ENCODE measurements around the gene WNT4.

Gene WNT4

DNA sequence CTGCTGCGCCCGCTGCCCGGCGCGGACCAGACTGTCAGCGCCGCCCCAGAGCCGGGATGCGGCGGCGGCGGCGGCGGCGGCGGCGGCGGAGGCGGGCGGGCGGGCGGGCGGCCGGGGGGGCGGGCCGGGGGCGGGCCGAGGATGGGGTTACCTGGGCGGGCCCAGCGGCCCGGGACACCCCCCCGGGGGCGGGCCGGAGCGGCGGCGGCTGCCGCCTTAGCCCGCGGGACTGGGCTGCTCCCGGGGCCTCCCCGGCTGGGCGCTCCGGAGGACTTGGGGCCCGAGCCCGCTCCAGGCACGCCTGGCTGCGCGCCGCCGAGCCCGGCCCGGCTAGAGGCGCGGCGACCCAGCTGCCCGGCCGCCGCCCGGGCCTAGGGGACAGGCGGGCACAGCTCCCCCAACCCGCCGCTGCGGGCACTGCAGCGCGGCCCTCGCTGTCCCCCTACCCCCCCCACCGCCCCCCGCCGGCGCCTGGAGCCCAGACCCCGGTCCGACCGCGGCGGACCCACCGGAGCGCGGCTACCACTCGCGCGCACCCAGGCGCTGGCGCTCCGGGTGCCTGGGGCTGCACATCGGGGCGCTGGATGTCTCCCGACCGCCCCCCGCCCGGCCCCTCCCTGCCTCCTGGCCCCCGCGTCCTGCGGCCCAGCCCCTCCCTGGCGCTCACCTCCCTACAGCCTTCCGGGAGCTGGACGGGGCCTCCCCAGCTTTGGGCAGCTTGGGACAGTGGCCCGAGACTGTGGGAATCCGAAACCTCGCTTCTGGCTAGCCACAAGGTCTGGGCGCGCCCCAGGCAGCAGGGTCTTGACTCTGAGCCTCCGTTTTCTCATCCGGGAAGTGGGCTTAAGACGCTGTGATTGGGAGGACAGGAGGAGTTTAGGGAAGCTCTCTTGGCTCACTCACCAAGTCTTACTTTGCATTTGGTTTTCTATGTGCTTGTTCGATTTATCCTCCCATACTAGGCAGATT, at the start of gene WNT4:
WNT4 (minus strand) TSS at position 33 of the 969 bp plus-strand sequence. CDS start 175 bp downstream, outside the sequence.
- peak; percentile 49 for DNase-seq

DNA sequence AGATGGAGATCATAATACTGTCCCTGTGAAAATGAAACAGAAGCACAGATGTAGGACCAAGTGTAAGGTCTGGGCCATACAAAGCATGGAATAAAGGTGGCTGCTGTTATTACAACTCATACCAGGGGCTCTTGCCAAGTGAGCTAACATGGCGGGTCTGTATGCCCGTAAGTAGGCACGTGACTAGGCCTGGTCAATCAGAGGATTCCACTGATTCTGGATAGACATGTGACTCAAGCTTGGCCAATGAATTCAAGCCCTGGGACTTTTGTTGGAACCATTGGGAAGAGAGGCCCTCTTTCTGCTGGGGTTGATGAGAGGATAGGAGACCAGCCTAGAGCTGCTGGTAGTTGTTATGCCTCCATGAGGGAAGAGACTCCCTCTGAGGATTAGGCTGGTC, 47.8 kb upstream of the WNT4 start:
- DNase-seq = no peak

DNA sequence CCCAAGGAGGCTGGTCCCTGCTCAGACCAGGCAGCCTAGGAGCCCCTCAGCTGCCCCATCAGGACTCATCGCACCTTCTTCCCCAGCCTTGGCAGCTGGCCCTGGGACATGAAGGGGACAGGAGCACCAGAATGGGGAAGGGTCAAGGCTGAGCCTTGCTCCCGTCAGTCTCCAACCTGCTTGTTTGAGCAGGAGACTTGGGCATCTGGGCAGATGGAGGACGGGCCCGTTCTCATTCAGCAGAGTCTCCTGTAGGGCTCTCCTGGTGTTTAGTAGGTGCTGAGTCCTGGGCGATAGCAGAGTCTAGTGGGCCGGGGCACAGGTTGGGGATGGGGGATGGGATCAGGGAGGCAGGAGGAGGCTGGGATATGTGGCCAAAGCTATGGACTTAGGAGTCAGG, 47.4 kb upstream of the WNT4 start:
- DNase-seq = no peak

DNA sequence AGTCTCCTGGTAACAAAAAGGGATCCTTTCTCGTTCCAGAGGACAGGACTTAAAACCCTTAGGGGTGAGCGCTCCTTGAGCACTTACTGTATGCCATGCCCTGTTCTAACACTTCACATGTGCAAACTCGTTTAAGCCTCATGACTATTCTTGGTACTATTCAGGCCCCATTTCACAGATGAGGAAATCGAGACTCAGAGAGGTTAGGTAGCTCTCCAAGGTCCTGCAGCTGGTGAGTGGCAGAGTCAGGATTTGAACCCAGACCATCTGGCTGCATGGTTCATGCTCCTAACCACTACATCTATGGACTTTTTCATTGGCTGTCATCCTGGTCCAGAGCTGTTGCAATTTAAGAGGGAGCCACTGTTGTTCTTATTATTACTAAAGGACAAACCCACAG, 46.7 kb upstream of the WNT4 start:
- no peak for DNase-seq

DNA sequence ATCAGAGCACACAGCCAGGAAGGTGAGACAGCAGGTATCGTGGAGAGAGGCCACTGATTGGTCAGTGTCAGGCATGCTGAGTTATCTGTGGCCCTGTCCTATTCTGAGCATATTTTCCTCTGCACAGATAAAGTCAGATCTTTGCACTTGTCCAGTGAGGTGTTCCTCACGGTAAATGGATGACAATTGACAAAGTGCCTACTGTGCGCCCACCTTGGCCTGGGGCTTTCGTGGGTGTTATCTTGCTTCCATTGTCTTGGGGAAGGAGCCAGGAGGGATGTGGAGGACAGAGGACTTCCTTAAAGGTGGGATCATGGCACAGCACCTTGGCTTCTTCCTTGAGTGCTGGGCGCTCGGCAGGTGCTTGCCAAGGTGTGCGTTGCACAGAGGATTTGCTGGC, 46.0 kb upstream of the WNT4 start:
- DNase-seq = no peak

DNA sequence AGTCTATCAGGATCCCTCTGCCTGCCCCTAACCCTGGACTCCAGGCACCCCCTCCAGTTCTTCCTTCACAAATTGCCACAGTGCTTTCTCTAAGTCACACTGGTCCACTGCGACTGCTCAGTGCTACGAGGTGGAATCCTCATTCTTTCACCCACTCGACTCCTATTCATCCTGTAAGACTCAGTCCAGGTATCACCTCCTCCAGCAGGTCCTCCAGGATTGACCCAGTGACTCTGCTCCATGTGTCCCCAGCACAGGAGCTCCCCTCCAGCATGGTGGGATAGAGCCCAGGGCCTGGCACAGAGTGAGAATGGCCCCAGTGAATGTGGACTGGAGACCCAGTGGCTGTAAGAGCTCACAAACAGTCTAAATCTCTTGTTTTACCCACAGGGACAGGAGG, 45.5 kb upstream of the WNT4 start:
- DNase-seq = no peak

DNA sequence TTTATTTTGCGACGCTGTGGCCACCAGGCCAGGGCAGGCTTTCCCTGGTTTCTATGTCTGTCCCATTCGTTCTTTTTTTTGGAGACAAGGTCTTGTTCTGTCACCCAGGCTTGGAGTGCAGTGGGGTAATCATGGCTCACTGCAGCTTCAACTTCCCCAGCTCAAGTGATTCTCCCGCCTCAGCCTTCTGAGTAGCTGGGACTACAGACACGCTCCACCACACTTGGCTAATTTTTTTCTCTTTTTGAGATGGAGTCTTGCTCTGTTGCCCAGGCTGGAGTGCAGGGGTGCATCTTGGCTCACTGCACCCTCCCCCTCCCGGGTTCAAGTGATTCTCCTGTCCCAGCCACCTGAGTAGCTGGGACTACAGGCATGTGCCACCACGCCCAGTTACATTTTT, 43.4 kb upstream of the WNT4 start:
- no peak for DNase-seq

DNA sequence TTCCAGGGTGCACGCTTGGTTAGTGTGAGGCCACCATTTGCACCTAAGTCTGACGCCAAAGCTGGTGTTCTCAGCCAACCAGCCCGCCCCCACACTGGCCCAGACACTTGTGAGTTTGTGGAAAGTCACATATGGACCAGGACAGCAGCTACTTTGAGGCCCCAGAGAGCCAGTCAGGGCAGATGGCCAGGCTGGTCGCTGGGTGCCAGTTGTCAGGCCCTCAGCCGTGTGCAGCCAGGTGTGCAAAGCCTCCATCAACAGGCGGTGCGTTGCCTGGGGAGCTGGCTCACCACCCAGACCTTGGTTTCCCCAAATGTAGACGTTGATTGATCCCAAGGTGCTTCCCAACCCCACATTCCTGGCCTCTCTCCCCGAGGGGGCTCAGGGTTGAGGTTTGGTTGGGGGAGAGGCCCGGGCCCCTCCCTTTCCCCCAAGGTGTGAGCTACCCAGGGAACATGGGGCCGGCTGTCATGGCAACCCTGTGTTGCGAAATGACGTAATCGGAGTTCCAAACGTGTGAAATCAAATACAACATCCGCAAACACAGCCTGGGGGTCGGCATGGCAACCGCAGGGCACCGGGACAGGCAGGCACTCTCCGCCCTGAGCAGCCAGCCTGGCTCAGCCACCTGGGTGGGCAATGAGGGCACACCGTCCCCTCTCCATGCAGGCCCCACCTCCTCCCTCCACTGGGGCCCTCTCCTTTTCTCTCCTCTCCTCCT, 42.2 kb upstream of the WNT4 start:
- DNase-seq = no peak

DNA sequence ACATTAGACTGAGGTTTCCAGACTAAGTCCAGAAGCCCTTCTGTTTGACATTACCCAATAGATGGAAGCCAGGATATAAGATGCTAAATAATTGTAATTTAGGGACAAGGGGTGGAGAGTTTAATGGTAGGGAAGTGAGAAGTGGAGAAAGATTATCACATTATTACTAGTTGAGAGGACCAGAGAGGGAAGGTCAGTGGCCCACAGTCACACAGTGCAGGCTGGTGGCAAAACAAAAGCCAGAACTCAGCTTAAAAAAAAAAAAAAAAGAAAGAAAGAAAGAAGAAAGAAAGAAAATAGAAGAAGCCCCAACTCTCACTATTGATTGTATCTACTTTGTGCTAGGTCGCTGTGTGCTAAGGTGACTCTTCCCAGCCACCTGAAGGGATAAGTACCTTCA, 41.6 kb upstream of the WNT4 start:
- no peak for DNase-seq

DNA sequence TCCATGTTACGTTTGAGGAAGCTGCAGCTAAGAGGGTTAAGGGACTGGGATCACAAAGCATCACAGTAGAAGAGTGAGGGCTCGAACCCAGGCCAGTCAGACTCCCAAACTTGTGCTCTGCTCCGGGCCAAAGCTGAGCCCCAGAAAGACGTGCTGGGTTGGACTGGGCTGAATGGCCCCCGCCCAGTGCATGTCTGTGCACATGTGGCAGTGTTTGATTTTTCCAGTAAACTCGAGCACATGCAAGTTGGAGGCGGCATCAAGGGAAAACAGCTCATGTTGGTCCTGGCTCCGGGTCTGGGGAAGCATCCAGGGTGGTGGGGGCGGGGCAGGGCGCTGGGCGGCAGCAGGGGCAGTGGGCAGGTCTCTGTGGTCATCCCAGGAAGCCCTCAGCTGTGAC, 39.8 kb upstream of the WNT4 start:
- DNase-seq = no peak

DNA sequence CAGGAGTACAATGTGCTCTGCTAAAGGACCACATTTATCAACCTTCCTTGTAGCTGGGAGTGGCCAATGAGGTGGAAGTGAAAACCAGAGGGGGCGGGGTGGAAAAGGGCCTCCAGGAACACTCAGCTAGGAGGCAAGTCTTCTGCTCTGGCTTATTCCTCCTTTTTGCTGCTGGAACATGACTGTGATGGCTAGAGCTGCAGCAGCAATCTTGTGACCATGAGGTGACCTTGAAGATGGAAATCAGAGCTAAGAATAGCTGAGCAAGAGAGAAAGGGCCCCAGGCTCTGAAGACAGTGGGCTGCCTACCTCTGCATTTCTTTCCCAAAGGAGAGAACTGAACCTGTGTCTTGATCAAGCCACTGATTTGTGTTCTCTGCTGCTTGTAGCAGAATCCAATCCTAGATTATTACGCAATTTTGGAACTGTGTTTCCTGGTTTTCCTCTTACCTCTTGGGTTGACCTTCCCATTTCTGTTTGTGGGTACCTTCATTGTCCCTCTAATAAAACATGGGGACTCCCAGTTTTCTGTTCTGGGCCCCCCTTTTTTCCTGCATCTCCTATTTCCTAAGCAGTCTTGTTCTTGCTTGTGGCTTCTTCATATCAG, 36.4 kb upstream of the WNT4 start:
- DNase-seq = no peak

DNA sequence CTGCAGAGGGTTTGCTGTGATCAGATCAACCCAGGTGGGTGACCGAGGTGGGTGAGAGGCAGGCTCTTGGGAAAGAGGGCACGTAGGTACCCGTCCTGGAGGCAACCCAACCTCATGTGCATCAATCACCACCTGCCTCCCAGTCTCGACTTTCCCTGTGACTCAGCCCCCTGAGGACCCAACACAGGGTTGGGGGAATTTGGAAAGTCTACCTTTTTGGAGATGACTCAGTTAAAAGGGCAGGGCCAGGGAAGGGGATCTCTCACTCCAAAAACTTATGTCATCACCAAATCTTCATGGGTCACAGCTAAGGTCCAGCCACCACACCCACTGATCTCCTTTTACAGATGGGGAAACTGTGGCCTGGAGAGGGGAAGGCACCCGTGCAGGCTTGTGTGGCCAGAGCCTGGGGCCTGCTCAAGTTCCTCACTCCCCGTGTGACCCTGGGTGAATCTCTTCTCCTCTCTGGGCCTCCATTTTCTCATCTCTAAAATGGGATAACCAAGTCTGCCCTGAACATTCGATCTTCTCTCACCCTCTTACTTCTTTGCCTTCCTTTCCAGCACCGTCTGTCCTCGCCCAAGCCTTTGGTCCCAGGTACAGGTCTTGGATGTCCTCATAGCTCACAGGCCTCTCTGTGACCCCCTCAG, 34.6 kb upstream of the WNT4 start:
- no peak for DNase-seq

DNA sequence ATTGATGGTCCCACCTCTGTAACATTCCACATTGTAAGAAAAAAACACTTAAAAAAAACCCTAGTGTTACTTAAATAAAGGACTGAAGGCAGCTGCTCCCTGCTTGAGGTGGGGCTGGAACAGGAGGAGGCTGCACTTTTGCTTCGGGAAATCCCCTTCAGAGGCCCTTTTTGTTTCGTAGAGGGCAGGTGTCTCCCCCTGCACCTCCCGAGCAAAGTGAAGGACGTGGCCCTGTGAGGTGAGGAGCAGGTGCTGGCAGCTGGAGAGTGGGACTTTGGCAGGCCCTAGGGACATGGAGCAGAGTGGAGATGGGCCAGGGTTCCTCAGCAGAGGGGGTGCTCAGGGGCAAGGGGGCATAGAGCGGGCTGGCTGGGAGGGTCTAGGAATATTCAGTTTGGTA, 33.4 kb upstream of the WNT4 start:
- DNase-seq = no peak

DNA sequence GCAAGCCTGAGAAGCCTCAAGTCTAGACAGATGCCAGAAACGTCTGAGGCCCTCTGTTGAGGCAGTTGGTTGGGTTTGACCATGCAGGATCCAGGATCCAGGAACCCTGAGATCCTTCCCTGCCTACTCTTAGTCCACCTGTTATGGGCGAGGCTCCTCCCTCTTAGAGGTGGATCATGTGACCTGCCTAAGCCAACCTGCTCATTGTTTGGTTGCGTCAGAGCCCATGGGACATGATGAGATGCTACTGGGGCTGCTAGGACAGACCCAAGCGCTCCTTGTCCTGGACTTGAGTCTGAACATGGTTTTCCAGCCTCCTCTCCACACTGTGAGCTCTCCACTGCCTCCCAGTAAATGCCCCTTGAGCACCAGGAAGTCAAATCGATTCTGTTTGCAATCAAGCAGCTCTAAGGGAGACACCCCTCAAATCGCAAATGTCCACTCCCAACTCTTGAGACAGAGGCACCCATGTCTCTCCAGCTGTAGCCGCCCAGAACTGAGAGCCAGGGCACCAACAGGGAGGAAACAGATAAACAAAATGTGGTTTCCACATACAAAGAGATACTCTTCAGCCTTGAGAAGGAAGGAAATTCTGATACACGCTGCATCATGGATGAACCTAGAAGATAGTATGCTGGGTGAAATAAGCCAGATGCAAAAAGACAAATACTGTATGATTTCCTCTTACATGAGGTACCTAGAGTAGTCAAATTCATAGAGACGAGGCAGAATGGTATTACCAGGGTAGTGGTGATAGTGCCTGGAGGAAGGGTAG, 31.7 kb upstream of the WNT4 start:
- DNase-seq = no peak

DNA sequence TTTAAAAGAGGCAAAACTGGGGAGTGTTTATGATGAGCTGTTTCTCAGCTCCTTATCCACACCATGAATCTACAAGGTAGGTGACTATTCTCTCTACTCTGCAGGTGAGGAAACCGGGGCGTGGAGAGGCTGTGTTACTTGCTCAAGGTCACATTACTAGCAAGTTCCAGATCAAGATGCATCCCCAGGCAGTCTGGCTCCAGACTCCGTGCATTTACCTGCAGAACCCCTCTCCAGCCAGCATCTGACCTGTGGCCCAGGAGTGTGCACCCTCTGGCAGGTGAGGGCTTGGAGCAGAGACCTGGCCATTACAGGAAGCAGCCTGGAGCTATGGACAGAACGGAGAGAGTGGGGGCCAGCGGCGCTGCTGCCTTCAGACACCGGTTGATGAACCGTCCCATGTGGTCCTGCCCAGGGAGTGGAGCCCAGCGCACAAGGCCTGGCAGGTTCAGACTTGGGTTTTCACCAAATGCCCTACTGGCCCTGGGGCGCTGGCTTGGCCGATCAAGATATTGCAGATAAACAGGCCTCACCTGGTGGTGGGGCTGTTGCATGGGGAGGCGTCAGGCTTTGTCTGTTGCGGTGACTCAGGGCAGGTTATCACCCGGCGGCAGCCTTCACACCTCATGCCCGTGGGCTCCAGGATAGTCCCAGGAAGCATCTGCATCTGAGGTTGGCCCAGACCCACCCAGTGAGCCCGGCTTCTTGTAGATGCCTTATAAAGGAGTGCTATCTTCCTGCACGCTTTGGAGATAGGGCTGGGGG, 29.2 kb upstream of the WNT4 start:
- DNase-seq = no peak

DNA sequence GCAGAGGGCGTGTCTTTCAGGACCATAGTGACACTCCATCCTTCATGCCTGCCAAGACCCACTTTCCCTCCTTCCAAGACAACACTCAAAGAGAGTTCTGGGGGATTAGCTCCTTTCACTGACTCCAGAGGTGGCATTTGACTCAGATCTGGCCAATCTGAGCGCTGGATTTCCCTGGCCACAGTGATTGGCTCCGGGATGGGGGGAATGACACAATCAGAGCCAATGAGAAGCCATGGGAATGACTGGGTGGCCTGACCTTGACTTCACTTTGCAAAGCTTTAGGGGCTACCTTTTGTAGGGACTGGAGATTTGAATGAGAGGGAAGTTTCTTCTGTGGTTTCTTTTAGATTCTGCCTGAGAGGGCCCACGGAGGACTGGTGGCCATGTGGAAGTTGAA, 26.9 kb upstream of the WNT4 start:
- no peak for DNase-seq

DNA sequence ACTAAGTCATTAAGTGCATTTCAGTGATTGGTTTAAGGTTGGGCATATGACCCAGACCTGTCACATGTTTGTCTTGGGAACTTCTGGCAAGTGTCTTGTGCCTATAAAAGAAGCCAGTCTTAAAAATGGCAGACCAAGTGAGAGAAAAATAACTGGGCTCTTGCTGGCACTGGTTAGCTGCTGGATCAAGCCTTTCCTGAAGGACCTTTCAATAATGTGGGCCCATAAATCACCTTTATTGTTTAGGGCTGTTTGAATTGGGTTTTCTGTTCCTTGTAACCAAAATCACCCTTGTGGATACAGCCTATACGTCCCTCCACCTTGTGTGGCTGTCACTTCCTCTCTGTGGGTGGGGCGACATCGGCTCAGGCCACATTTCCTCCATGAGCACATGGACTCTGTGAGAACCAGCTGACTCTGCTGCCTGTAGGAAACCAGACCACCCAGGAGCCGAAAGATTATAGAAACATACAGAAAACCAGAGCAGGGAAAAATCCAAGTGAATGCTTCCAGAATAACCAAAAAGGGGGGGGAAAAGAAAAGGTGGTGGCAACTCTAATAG, 25.6 kb upstream of the WNT4 start:
- DNase-seq = no peak

DNA sequence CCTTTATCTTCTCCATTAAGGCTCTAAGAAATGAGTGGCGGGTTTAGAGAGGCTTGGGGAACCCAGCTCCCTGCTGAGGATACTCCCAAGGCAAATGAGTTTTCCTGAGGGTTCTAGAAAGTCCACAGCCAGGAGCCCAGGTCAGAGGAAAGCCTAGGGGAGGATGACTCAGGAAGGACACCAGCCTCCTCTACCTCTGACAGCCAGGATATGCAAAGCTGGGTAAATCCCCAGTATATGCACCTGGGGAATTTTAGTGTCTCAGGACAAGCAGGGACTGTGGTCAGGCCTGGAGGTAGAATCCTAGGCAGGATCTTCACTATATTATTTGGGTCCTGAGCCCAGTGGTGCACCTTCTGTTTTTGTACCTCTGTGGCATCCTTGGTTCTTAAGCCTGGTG, 23.5 kb upstream of the WNT4 start:
- no peak for DNase-seq

DNA sequence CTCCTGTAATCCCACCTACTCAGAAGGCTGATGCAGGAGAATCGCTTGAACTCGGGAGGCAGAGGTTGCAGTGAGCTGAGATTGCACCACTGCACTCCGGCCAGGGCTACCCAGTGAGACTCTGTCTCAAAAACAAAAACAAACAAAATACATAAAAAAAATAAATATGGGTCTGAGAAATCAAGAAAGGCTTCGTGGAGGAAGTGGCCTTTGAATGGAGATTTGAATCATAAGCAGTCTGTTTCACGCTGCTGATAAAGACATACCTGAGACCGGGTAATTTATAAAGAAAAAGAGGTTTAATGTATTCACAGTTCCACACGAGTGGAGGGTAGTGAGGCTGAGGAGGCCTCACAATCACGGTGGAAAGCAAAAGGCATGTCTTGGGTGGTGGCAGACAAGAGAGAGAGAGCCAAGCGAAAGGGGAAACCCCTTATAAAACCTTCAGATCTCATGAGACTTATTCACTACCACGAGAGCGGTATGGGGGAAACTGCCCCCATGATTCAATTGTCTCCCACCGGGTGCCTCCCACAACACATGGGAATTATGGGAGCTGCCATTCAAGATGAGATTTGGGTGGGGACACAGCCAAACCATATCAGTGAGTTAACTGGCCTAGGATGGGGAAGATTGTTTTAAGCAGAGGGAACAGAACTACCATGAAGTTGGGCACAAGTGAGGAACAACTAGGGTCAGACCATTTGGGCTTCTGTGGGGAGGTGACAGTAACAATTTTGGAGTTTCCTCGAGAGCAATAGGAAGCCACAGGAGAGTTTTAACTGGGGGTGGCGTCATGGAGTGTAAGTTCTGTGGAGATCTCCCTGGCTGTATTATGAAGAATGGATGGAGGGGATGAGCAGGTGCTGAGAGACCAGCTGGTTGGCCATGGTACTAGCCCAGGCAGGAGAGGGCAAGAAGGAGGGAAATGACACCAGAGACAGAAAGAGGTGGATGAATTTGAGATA, 22.2 kb upstream of the WNT4 start:
- DNase-seq = no peak

DNA sequence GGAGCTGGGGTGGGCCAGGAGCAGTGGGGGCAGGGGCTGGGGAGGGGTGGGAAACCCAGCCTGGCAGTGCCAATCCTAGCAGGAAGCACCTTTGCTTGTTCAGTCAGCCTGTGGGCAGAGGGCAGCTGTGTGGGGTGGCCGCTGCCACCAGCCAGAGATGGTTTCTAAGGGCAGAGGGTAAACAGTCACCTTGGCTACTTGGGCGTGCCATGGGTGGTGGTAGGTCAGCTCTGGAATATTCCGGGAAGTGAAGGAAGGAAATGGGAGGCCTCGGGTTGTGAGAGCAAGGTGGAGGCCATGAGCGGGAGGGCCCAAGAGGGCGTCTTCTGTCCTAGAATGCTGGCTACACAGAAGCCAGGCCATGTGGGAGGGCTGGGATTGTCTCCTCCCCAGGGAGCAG, 20.7 kb upstream of the WNT4 start:
- no peak for DNase-seq

All from activated T-cell treated with anti-CD3 and anti-CD28 coated beads, Interleukin-2, amount 50 U/mL, for 1 hour (primary cell).